CD14-positive monocyte (primary cell): ENCODE results near the gene KIRREL3. TPM values are rescaled to one million over a fixed set of nuclear protein-coding genes. Genes with fewer than 3 reads are reported as not detected.
"Not testable (repeated sequence)": the region's sequence is repeated elsewhere in the genome, so short reads cannot be mapped to it uniquely, and the experiment has no call there.

ENCODE experiments used
- DNase-seq, 3 donors: peaks; one replicate each; pipeline ENCODE4 v3.0.0-alpha.2; 2011 to 2022
- H2AFZ ChIP-seq: 2 replicates; pipeline ENCODE4 v1.6.0; 2012; ENCODE audit warnings: mild to moderate bottlenecking, low read depth, low read length, inconsistent platforms; ENCODE audit not compliant: insufficient read depth, poor library complexity, severe bottlenecking
- H3K27ac ChIP-seq, 2 donors: 1 replicate in 1 of 2; 2 replicates in 1 of 2; pipeline ENCODE4 v1.5.1; 2012 to 2013; ENCODE audit warnings: low read length in 2 of 2, control low read depth in 1 of 2, inconsistent platforms in 1 of 2, low read depth in 1 of 2, mild to moderate bottlenecking in 1 of 2
- H3K27me3 ChIP-seq, 2 donors: one replicate each; pipeline versions ENCODE4 v1.6.0 to v1.6.1; 2011 to 2013; ENCODE audit warnings: low read length in 2 of 2; ENCODE audit not compliant: control insufficient read depth in 2 of 2, insufficient read depth in 2 of 2
- H3K36me3 ChIP-seq, 2 donors: replicated peaks in 1 of 2; 1 replicate in 1 of 2; 2 replicates in 1 of 2; pipeline versions ENCODE4 v1.5.1 to v1.6.1; 2012 to 2013; ENCODE audit warnings: low read length in 2 of 2, control low read depth in 1 of 2, inconsistent platforms in 1 of 2, mild to moderate bottlenecking in 1 of 2; ENCODE audit not compliant: insufficient read depth in 2 of 2, control insufficient read depth in 1 of 2
- H3K4me1 ChIP-seq, 2 donors: 1 replicate in 1 of 2; 2 replicates in 1 of 2; pipeline versions ENCODE4 v1.5.1 to v1.6.1; 2012 to 2013; ENCODE audit warnings: low read length in 2 of 2, control low read depth in 1 of 2, inconsistent platforms in 1 of 2, mild to moderate bottlenecking in 1 of 2, moderate library complexity in 1 of 2; ENCODE audit not compliant: insufficient read depth in 2 of 2, control insufficient read depth in 1 of 2
- H3K4me2 ChIP-seq: replicated peaks from 2 replicates; pipeline ENCODE3; 2012; ENCODE audit warnings: low read length, moderate library complexity, mild to moderate bottlenecking; ENCODE audit not compliant: poor library complexity, severe bottlenecking; ENCODE audit errors: extremely low read depth
- H3K4me3 ChIP-seq, 3 experiments: fragments of 200-600 bp in 1 of 3; sonication (generic) in 1 of 3; replicated peaks in 1 of 3; 1 replicate in 2 of 3; 2 replicates in 1 of 3; pipeline ENCODE4 v1.5.1; 2011 to 2013; ENCODE audit warnings: low read length in 3 of 3, mild to moderate bottlenecking in 3 of 3, control low read depth in 2 of 3, low read depth in 2 of 3, inconsistent platforms in 1 of 3, moderate library complexity in 1 of 3
- H3K79me2 ChIP-seq: 2 replicates; pipeline ENCODE4 v1.6.0; 2012; ENCODE audit warnings: mild to moderate bottlenecking, control low read depth, inconsistent platforms, low read length, moderate library complexity; ENCODE audit not compliant: insufficient read depth
- H3K9ac ChIP-seq: 2 replicates; pipeline ENCODE4 v1.6.0; 2017; ENCODE audit warnings: low read length, mild to moderate bottlenecking; ENCODE audit not compliant: insufficient read depth, poor library complexity, severe bottlenecking
- H3K9me3 ChIP-seq, 2 donors: replicated peaks in 1 of 2; 1 replicate in 1 of 2; 2 replicates in 1 of 2; pipeline versions ENCODE4 v1.5.1 to v1.6.1; 2012 to 2013; ENCODE audit warnings: low read length in 2 of 2, control low read depth in 1 of 2; ENCODE audit not compliant: control insufficient read depth in 1 of 2, insufficient read depth in 1 of 2
- H4K20me1 ChIP-seq: 2 replicates; pipeline ENCODE4 v1.6.0; 2012; ENCODE audit warnings: mild to moderate bottlenecking, low read length, control low read depth, moderate library complexity; ENCODE audit not compliant: insufficient read depth
- H3K27ac Mint-ChIP-seq, 7 donors: one replicate each; pipeline ENCODE4 v1.8.0; 2020; ENCODE audit warnings: mild to moderate bottlenecking in 7 of 7, mixed read lengths in 7 of 7, moderate library complexity in 6 of 7, inconsistent platforms in 2 of 7
- H3K27me3 Mint-ChIP-seq, 3 donors: one replicate each; pipeline ENCODE4 v1.8.0; 2021 to 2022; ENCODE audit warnings: low read depth in 3 of 3, mild to moderate bottlenecking in 3 of 3, mixed read lengths in 3 of 3, moderate library complexity in 3 of 3, inconsistent platforms in 1 of 3
- H3K36me3 Mint-ChIP-seq, 2 donors: one replicate each; pipeline ENCODE4 v1.8.0; 2020; ENCODE audit warnings: mixed read lengths in 2 of 2, inconsistent platforms in 1 of 2, mild to moderate bottlenecking in 1 of 2
- H3K4me1 Mint-ChIP-seq: one replicate; pipeline ENCODE4 v1.8.0; 2020; ENCODE audit warnings: mild to moderate bottlenecking, mixed read lengths
- H3K4me3 Mint-ChIP-seq, 2 donors: one replicate each; pipeline ENCODE4 v1.8.0; 2020; ENCODE audit warnings: mild to moderate bottlenecking in 2 of 2, mixed read lengths in 2 of 2, moderate library complexity in 1 of 2
- H3K9me3 Mint-ChIP-seq, 7 donors: one replicate each; pipeline ENCODE4 v1.8.0; 2020 to 2022; ENCODE audit warnings: mixed read lengths in 7 of 7, mild to moderate bottlenecking in 6 of 7, moderate library complexity in 6 of 7, inconsistent platforms in 2 of 7
- WGBS: methylation state at CpG from one replicate; pipeline ENCODE4 v1.1.5; 2013; ENCODE audit warnings: missing lambda C conversion rate; ENCODE audit not compliant: insufficient coverage; 5-methylcytosine and 5-hydroxymethylcytosine counted together
- intact Hi-C, 2 donors: fragments of 100-400 bp; cut with micrococcal nuclease; formaldehyde crosslinking; loops; one replicate each; pipeline versions ENCODE4 v1.15.0 to v1.15.1; 2023
- polyA plus RNA-seq, 3 donors: library from polyadenylated mRNA; depleted of rRNA in 1 of 3; unstranded in 2 of 3; stranded (reverse) in 1 of 3; fragments of 300-500 nt in 2 of 3; fragments of >200 nt in 1 of 3; fragmentation: Illumina TruSeq in 2 of 3; gene quantifications; 1 replicate in 2 of 3; 2 replicates in 1 of 3; pipeline ENCODE4 v1.2.3, GENCODE V29; 2012 to 2021
- TF ChIP-seq, protein P1 (sequence below): fragments of 200-600 bp; IDR thresholded peaks from one replicate; pipeline ENCODE4 v1.8.0; 2022; ENCODE audit warnings: antibody characterized with exemption, mild to moderate bottlenecking

Gene KIRREL3
- polyA plus RNA-seq, 3 donors = not detected

DNA sequence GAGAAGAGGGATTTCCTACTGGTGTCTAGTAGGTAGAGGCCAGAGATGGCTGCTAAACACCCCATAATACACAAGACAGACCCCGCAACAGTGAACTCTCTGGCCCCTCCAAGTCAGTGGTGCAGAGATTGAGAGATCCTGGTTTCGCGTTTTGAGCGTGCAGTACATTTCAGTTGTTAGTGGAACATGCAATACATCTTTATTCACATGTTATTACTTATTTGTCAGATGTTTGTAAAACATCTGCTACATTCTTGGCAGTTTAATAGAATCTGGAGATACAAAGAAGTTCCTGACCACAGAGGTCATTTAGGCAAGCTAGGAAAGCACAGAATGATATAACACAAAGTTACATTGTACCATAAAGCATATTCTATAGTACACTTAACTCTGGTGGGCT lies 603.6 kb downstream of the KIRREL3 start:
- Histone ChIP-seq H2AFZ (no peak overlapping the region), H4K20me1 (no peaks in the 10 kb centered on the region), H3K9ac (no peak overlapping the region), H3K79me2 (peaks cover 45% of the 10 kb centered on the region), H3K27me3 (no peaks in the 10 kb centered on the region), H3K9me3 (no peaks in the 10 kb centered on the region), H3K4me3 (no peak overlapping the region), H3K4me1 (peaks cover 13 to 15% of the 10 kb centered on the region in 2 donors), H3K36me3 (no peaks in the 10 kb centered on the region), H3K4me2 (no peak overlapping the region), H3K27ac (no peak overlapping the region)
- intact Hi-C loops = no loop called here
- Mint-ChIP-seq H3K27me3 (peaks cover 0 to 2% (median 2%) of the 10 kb centered on the region in 3 donors), H3K27ac (no peak overlapping the region), H3K4me3 (no peak overlapping the region), H3K9me3 (peaks cover 0 to 8% (median 4%) of the 10 kb centered on the region in 7 donors), H3K4me1 (peaks cover 21% of the 10 kb centered on the region), H3K36me3 (peaks cover 3 to 7% of the 10 kb centered on the region in 2 donors)
- WGBS = no CpG with 5 or more reads among the region's 4 CpGs
- TF ChIP-seq, protein P1, sequence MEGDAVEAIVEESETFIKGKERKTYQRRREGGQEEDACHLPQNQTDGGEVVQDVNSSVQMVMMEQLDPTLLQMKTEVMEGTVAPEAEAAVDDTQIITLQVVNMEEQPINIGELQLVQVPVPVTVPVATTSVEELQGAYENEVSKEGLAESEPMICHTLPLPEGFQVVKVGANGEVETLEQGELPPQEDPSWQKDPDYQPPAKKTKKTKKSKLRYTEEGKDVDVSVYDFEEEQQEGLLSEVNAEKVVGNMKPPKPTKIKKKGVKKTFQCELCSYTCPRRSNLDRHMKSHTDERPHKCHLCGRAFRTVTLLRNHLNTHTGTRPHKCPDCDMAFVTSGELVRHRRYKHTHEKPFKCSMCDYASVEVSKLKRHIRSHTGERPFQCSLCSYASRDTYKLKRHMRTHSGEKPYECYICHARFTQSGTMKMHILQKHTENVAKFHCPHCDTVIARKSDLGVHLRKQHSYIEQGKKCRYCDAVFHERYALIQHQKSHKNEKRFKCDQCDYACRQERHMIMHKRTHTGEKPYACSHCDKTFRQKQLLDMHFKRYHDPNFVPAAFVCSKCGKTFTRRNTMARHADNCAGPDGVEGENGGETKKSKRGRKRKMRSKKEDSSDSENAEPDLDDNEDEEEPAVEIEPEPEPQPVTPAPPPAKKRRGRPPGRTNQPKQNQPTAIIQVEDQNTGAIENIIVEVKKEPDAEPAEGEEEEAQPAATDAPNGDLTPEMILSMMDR = no peak
- DNase-seq = no peak

DNA sequence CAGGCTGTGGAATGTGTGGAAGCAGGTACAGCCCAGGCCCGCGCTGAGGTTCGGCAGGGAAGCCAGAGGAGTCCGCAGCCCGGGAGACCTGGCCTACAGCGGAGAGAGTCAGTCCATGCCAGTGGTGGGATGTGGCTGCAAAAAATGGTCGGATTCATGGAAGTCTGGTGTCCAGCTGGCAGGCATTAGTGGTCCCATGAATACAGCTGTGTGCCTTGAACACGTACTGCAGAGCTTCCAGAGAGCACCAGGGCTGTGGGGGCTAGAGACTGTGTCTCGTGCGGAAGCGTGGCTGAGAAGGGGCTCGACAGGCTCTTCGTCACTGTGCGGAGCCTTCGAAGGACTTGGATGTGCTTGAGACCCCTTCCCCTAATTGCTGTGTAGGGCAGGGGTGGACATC lies 604.3 kb downstream of the KIRREL3 start:
- H3K9me3 Mint-ChIP-seq, H3K27me3 ChIP-seq, H3K4me2 ChIP-seq, H3K27me3 Mint-ChIP-seq, H3K27ac Mint-ChIP-seq, DNase-seq, H3K9ac ChIP-seq, H3K36me3 Mint-ChIP-seq, H4K20me1 ChIP-seq, H3K36me3 ChIP-seq, H2AFZ ChIP-seq, intact Hi-C loops, H3K27ac ChIP-seq, H3K4me3 ChIP-seq, H3K4me3 Mint-ChIP-seq, H3K9me3 ChIP-seq: not testable (repeated sequence)
- WGBS = 98% methylated on average over 10 of the region's 15 CpGs
- H3K4me1 Mint-ChIP-seq = peaks cover 28% of the 10 kb centered on the region
- Histone ChIP-seq H3K4me1 (peaks cover 20 to 22% of the 10 kb centered on the region in 2 donors), H3K79me2 (peaks cover 45% of the 10 kb centered on the region)

DNA sequence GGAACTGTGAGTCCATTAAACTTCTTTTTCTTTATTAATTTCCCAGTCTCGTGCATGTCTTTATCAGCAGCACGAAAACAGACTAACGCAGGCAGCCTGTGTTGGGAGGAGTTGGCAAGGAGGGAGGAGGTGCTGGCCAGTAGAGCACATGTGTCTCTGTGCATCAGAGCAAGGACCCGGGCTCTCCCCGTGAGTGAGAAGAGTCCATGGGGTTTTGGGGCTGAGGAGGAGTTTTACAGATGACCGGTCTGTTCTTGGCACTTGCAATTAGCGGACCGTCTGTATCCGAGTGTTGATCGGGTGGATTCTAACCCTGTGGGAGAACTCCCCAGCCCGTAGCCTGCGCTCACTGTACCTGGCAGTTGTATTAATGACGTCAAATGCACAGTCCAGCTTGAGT lies 604.8 kb downstream of the KIRREL3 start:
- Histone ChIP-seq H3K79me2 (peaks cover 47% of the 10 kb centered on the region), H3K4me1 (peaks cover 24 to 26% of the 10 kb centered on the region in 2 donors)
- peaks cover 31% of the 10 kb centered on the region for H3K4me1 Mint-ChIP-seq
- DNase-seq, intact Hi-C loops, H3K36me3 ChIP-seq, H3K9me3 Mint-ChIP-seq, H3K27me3 Mint-ChIP-seq, H4K20me1 ChIP-seq, H3K9ac ChIP-seq, H3K27ac ChIP-seq, H3K27me3 ChIP-seq, H2AFZ ChIP-seq, H3K9me3 ChIP-seq, H3K4me2 ChIP-seq, H3K4me3 Mint-ChIP-seq, H3K36me3 Mint-ChIP-seq, H3K4me3 ChIP-seq: not testable (repeated sequence)
- no CpG with 5 or more reads among the region's 13 CpGs for WGBS
- H3K27ac Mint-ChIP-seq = peak overlapping the region in 1 of 7 donors; percentile 28

DNA sequence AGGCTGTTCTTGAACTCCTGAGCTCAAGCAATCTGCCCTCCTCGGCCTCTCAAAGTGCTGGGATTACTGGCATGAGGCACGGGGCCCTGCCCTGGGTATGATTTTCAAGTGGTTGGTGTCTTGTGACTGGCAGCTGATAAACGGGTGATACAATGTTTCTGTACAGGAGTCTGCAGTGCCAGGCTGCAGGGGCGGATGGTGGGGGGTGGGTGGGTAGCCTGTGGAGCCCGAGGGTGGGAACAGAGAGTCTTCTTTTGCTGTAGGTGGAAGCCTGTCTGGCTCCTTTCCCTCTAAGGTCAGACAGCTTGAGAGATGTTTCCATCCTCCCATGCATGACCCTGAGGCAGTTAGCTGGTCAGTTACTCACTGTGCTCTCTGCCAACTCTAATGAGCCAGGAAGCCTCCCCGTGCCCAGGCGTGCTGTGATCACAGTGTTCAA lies 605.9 kb downstream of the KIRREL3 start:
- peaks cover 26% of the 10 kb centered on the region for H3K4me1 Mint-ChIP-seq
- not testable (repeated sequence) for H3K4me3 Mint-ChIP-seq
- peak overlapping the region in 1 of 7 donors; percentile 45 for H3K27ac Mint-ChIP-seq

More for the DNA sequence above, 605.9 kb downstream of the KIRREL3 start:
- 57% methylated on average over 1 of the region's 7 CpGs for WGBS
- H4K20me1 ChIP-seq, H3K9ac ChIP-seq, H3K27ac ChIP-seq, H3K36me3 ChIP-seq, H3K27me3 ChIP-seq, H3K27me3 Mint-ChIP-seq, H3K36me3 Mint-ChIP-seq, H2AFZ ChIP-seq, DNase-seq, H3K9me3 ChIP-seq, H3K4me3 ChIP-seq, H3K9me3 Mint-ChIP-seq, H3K4me2 ChIP-seq: not testable (repeated sequence)
- H3K4me1 ChIP-seq = peaks cover 24 to 26% of the 10 kb centered on the region in 2 donors
- intact Hi-C loops = loop anchor here in 1 of 2 donors (5.0 kb wide), 1 partner anchor 82 kb away; no protein-coding TSS in a partner anchor
- H3K79me2 ChIP-seq = peaks cover 45% of the 10 kb centered on the region
